GM23338 (cell line): ENCODE results near the gene PUS3. TPM values are rescaled to one million over a fixed set of nuclear protein-coding genes. Genes with fewer than 3 reads are reported as not detected.
A peak's percentile ranks its signal among the peaks of the same experiment; 100 is the strongest.

Source experiments
- ATAC-seq: fragments of 200-7000 bp; cut with Tn5 transposase; 3 replicates; pipeline ENCODE4 v1.9.1; 2020
- DNase-seq: peaks from one replicate; pipeline ENCODE4 v3.0.0-alpha.2; 2015; ENCODE audit warnings: low spot score
- H2AFZ ChIP-seq: fragments of 200-600 bp; sonication (generic); 2 replicates; pipeline ENCODE4 v1.8.0; 2016; ENCODE audit warnings: antibody characterized with exemption, mild to moderate bottlenecking, moderate library complexity
- H3F3A ChIP-seq: fragments of 200-600 bp; sonication (generic); replicated peaks from 2 replicates; pipeline ENCODE4 v1.8.0; 2017; ENCODE audit warnings: antibody characterized with exemption, mixed run types, low read depth
- H3K27ac ChIP-seq: fragments of 200-600 bp; sonication (generic); 2 replicates; pipeline ENCODE4 v1.6.1; 2016; ENCODE audit warnings: low read depth
- H3K27me3 ChIP-seq: fragments of 200-600 bp; sonication (generic); 2 replicates; pipeline ENCODE4 v1.8.0; 2016; ENCODE audit warnings: mild to moderate bottlenecking, mixed run types, moderate library complexity; ENCODE audit not compliant: insufficient read depth
- H3K36me3 ChIP-seq: fragments of 200-600 bp; sonication (generic); 2 replicates; pipeline ENCODE4 v1.8.0; 2016; ENCODE audit warnings: mild to moderate bottlenecking; ENCODE audit not compliant: insufficient read depth
- H3K4me1 ChIP-seq: fragments of 200-600 bp; sonication (generic); 2 replicates; pipeline ENCODE4 v1.8.0; 2016; ENCODE audit warnings: mild to moderate bottlenecking, moderate library complexity; ENCODE audit not compliant: insufficient read depth
- H3K4me2 ChIP-seq: fragments of 200-600 bp; sonication (generic); 2 replicates; pipeline ENCODE4 v1.7.1; 2017; ENCODE audit warnings: mixed run types
- H3K4me3 ChIP-seq: fragments of 200-600 bp; sonication (generic); 2 replicates; pipeline ENCODE4 v1.6.1; 2016; ENCODE audit warnings: mixed run types
- H3K79me2 ChIP-seq: fragments of 200-600 bp; sonication (generic); replicated peaks from 2 replicates; pipeline ENCODE4 v1.8.0; 2017; ENCODE audit warnings: mild to moderate bottlenecking; ENCODE audit not compliant: insufficient read depth
- H3K9me2 ChIP-seq: fragments of 200-600 bp; sonication (generic); 2 replicates; pipeline ENCODE4 v1.8.0; 2017; ENCODE audit not compliant: insufficient read depth
- H4K20me1 ChIP-seq: fragments of 200-600 bp; sonication (generic); replicated peaks from 2 replicates; pipeline ENCODE4 v1.8.0; 2017; ENCODE audit warnings: mild to moderate bottlenecking; ENCODE audit not compliant: insufficient read depth
- H3K27ac Mint-ChIP-seq: 2 replicates; pipeline ENCODE4 v1.8.0; 2020; ENCODE audit warnings: inconsistent platforms, mild to moderate bottlenecking, moderate library complexity, mixed read lengths
- H3K27me3 Mint-ChIP-seq: 3 replicates; pipeline ENCODE4 v1.8.0; 2022; ENCODE audit warnings: low read depth, mild to moderate bottlenecking, moderate library complexity, mixed read lengths, inconsistent platforms; ENCODE audit not compliant: insufficient read depth, poor library complexity
- H3K36me3 Mint-ChIP-seq: 3 replicates; pipeline ENCODE4 v1.8.0; 2021; ENCODE audit warnings: low read depth, mild to moderate bottlenecking, inconsistent platforms, moderate library complexity, mixed read lengths
- H3K4me1 Mint-ChIP-seq: 3 replicates; pipeline ENCODE4 v1.8.0; 2020; ENCODE audit warnings: mild to moderate bottlenecking, inconsistent platforms, mixed read lengths
- H3K4me3 Mint-ChIP-seq: 3 replicates; pipeline ENCODE4 v1.8.0; 2021; ENCODE audit warnings: moderate library complexity, mild to moderate bottlenecking, inconsistent platforms, mixed read lengths
- H3K9me3 Mint-ChIP-seq: 3 replicates; pipeline ENCODE4 v1.8.0; 2020; ENCODE audit warnings: moderate library complexity, mild to moderate bottlenecking, inconsistent platforms, mixed read lengths
- CREB1 ChIP-seq: fragments of 250-450 bp; sonication (Bioruptor Pico); IDR thresholded peaks from 2 replicates; pipeline ENCODE4 v1.5.0; 2020; ENCODE audit warnings: low read depth, mild to moderate bottlenecking, moderate library complexity
- CTCF ChIP-seq, 2 experiments: fragments of 200-600 bp in 1 of 2; sonication (generic) in 1 of 2; conservative IDR thresholded peaks; 2 replicates each; pipeline versions ENCODE4 v1.5.1 to v1.6.1; 2016 to 2017; ENCODE audit warnings: antibody characterized with exemption in 2 of 2, low read depth in 2 of 2, mild to moderate bottlenecking in 2 of 2, moderate library complexity in 1 of 2
- ETS1 ChIP-seq: IDR thresholded peaks from 2 replicates; pipeline ENCODE4 v1.6.1; 2016; ENCODE audit warnings: antibody characterized with exemption
- EZH2 ChIP-seq: fragments of 200-600 bp; sonication (generic); IDR thresholded peaks from one replicate; pipeline ENCODE4 v1.8.0; 2017; ENCODE audit warnings: antibody characterized with exemption, mild to moderate bottlenecking, low read depth; ENCODE audit not compliant: unreplicated experiment
- EZH2phosphoT487 ChIP-seq: fragments of 200-600 bp; sonication (generic); IDR thresholded peaks from one replicate; pipeline ENCODE4 v1.8.1; 2018; ENCODE audit warnings: antibody characterized with exemption; ENCODE audit not compliant: unreplicated experiment
- JUNB ChIP-seq: IDR thresholded peaks from one replicate; pipeline ENCODE4 v1.6.1; 2016; ENCODE audit warnings: antibody characterized with exemption; ENCODE audit not compliant: unreplicated experiment
- NANOG ChIP-seq: IDR thresholded peaks from 2 replicates; pipeline ENCODE4 v1.6.1; 2016; ENCODE audit warnings: antibody characterized with exemption, borderline replicate concordance
- POLR2AphosphoS5 ChIP-seq: IDR thresholded peaks from 2 replicates; pipeline ENCODE4 v1.6.1; 2016; ENCODE audit warnings: antibody characterized with exemption, low read depth
- ZNF331 ChIP-seq: fragments of 250-450 bp; sonication (Bioruptor Pico); IDR thresholded peaks from 2 replicates; pipeline ENCODE4 v1.5.0; 2020; ENCODE audit warnings: low read depth, mild to moderate bottlenecking, moderate library complexity
- polyA plus RNA-seq: library from polyadenylated mRNA; unstranded; fragments of >200 nt; fragmentation: Nextera tagmentation; extraction: Ambion mirVana; gene quantifications from 2 replicates; pipeline ENCODE4 v1.2.1, GENCODE V29; 2016
- total RNA-seq: library from RNA; depleted of rRNA; stranded (reverse); fragments of >200 nt; shearing (Covaris generic); gene quantifications from 2 replicates; pipeline ENCODE4 v1.2.3, GENCODE V29; 2014
- TF ChIP-seq, protein P1 (sequence below): fragments of 250-450 bp; sonication (Bioruptor Pico); IDR thresholded peaks from 2 replicates; pipeline ENCODE4 v1.5.0; 2020; ENCODE audit warnings: mild to moderate bottlenecking, moderate library complexity

Gene PUS3
- total and polyA plus RNA-seq, 2 experiments from 2014 or later, result 15.8 to 24.1 TPM

DNA sequence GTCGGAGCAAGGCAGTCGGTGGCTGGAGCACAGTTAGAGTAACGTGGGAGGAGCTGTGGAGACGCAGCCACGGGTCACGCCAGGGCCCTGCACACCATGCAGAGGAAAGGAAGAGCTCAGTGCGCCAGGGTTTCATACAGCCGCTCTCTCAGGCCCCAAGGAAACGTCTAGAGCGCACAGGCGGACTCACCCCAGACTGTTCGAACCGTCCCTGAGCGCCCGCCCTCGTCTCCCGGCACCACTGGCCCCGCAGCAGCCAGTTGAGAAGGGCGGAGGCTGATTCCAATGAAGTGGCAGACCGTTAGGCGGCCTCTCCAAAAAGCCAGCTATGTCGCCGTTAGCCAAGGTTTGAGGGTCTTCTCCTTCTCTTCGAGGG, 16.0 kb downstream of the PUS3 start:
- Histone ChIP-seq H3F3A (peaks cover 2% of the 10 kb centered on the region; the same call in 1 of the 2 replicates), H3K79me2 (peaks cover 35% of the 10 kb centered on the region), H3K9me2 (peaks cover 5% of the 10 kb centered on the region; the same call in 1 of the 2 replicates), H3K27ac (peak overlapping the region; percentile 30; the same call in 1 of the 2 replicates), H3K4me1 (no peaks in the 10 kb centered on the region; the same call in 1 of the 2 replicates), H3K4me3 (peak overlapping the region; percentile 66; the same call in 1 of the 2 replicates), H3K27me3 (peaks cover 8% of the 10 kb centered on the region; the same call in 1 of the 2 replicates), H3K4me2 (peak overlapping the region; percentile 23), H2AFZ (peak overlapping the region; percentile 94), H3K36me3 (peaks cover 3% of the 10 kb centered on the region; the same call in 1 of the 2 replicates), H4K20me1 (peaks cover 3% of the 10 kb centered on the region)
- Mint-ChIP-seq H3K4me1 (peaks cover 7% of the 10 kb centered on the region; the same call in 1 of the 3 replicates), H3K9me3 (peaks cover 28% of the 10 kb centered on the region), H3K27ac (no peak overlapping the region; the same call in 1 of the 2 replicates), H3K36me3 (peaks cover 18% of the 10 kb centered on the region; the same call in 2 of the 3 replicates), H3K27me3 (peaks cover 13% of the 10 kb centered on the region), H3K4me3 (peak overlapping the region; percentile 80)
- TF ChIP-seq, protein P1, sequence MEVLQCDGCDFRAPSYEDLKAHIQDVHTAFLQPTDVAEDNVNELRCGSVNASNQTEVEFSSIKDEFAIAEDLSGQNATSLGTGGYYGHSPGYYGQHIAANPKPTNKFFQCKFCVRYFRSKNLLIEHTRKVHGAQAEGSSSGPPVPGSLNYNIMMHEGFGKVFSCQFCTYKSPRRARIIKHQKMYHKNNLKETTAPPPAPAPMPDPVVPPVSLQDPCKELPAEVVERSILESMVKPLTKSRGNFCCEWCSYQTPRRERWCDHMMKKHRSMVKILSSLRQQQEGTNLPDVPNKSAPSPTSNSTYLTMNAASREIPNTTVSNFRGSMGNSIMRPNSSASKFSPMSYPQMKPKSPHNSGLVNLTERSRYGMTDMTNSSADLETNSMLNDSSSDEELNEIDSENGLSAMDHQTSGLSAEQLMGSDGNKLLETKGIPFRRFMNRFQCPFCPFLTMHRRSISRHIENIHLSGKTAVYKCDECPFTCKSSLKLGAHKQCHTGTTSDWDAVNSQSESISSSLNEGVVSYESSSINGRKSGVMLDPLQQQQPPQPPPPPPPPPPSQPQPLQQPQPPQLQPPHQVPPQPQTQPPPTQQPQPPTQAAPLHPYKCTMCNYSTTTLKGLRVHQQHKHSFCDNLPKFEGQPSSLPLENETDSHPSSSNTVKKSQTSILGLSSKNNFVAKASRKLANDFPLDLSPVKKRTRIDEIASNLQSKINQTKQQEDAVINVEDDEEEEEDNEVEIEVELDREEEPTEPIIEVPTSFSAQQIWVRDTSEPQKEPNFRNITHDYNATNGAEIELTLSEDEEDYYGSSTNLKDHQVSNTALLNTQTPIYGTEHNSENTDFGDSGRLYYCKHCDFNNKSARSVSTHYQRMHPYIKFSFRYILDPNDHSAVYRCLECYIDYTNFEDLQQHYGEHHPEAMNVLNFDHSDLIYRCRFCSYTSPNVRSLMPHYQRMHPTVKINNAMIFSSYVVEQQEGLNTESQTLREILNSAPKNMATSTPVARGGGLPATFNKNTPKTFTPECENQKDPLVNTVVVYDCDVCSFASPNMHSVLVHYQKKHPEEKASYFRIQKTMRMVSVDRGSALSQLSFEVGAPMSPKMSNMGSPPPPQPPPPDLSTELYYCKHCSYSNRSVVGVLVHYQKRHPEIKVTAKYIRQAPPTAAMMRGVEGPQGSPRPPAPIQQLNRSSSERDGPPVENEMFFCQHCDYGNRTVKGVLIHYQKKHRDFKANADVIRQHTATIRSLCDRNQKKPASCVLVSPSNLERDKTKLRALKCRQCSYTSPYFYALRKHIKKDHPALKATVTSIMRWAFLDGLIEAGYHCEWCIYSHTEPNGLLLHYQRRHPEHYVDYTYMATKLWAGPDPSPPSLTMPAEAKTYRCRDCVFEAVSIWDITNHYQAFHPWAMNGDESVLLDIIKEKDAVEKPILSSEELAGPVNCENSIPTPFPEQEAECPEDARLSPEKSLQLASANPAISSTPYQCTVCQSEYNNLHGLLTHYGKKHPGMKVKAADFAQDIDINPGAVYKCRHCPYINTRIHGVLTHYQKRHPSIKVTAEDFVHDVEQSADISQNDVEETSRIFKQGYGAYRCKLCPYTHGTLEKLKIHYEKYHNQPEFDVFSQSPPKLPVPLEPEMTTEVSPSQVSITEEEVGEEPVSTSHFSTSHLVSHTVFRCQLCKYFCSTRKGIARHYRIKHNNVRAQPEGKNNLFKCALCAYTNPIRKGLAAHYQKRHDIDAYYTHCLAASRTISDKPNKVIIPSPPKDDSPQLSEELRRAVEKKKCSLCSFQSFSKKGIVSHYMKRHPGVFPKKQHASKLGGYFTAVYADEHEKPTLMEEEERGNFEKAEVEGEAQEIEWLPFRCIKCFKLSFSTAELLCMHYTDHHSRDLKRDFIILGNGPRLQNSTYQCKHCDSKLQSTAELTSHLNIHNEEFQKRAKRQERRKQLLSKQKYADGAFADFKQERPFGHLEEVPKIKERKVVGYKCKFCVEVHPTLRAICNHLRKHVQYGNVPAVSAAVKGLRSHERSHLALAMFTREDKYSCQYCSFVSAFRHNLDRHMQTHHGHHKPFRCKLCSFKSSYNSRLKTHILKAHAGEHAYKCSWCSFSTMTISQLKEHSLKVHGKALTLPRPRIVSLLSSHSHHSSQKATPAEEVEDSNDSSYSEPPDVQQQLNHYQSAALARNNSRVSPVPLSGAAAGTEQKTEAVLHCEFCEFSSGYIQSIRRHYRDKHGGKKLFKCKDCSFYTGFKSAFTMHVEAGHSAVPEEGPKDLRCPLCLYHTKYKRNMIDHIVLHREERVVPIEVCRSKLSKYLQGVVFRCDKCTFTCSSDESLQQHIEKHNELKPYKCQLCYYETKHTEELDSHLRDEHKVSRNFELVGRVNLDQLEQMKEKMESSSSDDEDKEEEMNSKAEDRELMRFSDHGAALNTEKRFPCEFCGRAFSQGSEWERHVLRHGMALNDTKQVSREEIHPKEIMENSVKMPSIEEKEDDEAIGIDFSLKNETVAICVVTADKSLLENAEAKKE (CRISPR knock-in tag), result no peak
- no peak for TF ChIP-seq CREB1 (CRISPR knock-in tag)
- TF ChIP-seq ZNF331 (CRISPR knock-in tag), result no peak
- TF ChIP-seq EZH2phosphoT487, result no peak
- TF ChIP-seq EZH2, result no peak
- TF ChIP-seq ETS1, result no peak
- TF ChIP-seq CTCF (conservative IDR thresholded peaks at IDR 0.05; ENCODE audit: low read depth in 2 of 2), result no peak
- no peak for TF ChIP-seq POLR2AphosphoS5
- no peak for TF ChIP-seq NANOG
- TF ChIP-seq JUNB, result no peak
- peak; percentile 52 for ATAC-seq
- DNase-seq, result peak; percentile 70
